ENCODE measurements around the gene CCL22. TPM values are rescaled to one million over a fixed set of nuclear protein-coding genes. Genes with fewer than 3 reads are reported as not detected.
A peak's percentile ranks its signal among the peaks of the same experiment; 100 is the strongest.

CCL22 gene
- total and polyA plus RNA-seq, 7 donors = 2.9 TPM; not detected in 6

GRCh38 chr16:57385083-57385482 is 26.5 kb downstream of the CCL22 start:
- Histone ChIP-seq H3K9me3 (no peaks in the 10 kb centered on the region), H3K27ac (peak overlapping the region in 1 of 4 donors; percentile 95), H3K4me3 (no peak overlapping the region), H3K36me3 (peaks cover 0 to 8% (median 3%) of the 10 kb centered on the region in 4 donors), H3K27me3 (no peaks in the 10 kb centered on the region), H3K4me1 (peaks cover 0 to 39% (median 21%) of the 10 kb centered on the region in 4 donors)
- intact Hi-C loops (cut with DNase I) = no loop called here
- TF ChIP-seq EP300 (IDR thresholded peaks at IDR 0.05) (no peak), CTCF (IDR thresholded peaks at IDR 0.05) (no peak), POLR2A (IDR thresholded peaks at IDR 0.05) (no peak)
- DNase-seq = no peak
- 81 to 86% methylated on average over 5 of the region's 5 CpGs for WGBS, 2 donors

GRCh38 chr16:57386381-57386951 is 27.9 kb downstream of the CCL22 start:
- intact Hi-C loops (cut with DNase I) = no loop called here
- Histone ChIP-seq H3K27ac (no peak overlapping the region), H3K36me3 (peaks cover 0 to 8% (median 3%) of the 10 kb centered on the region in 4 donors), H3K9me3 (no peaks in the 10 kb centered on the region), H3K4me1 (peaks cover 0 to 30% (median 18%) of the 10 kb centered on the region in 4 donors), H3K27me3 (no peaks in the 10 kb centered on the region), H3K4me3 (no peak overlapping the region)
- TF ChIP-seq EP300 (IDR thresholded peaks at IDR 0.05) = no peak
- TF ChIP-seq CTCF (IDR thresholded peaks at IDR 0.05) = no peak
- TF ChIP-seq POLR2A (IDR thresholded peaks at IDR 0.05) = no peak
- no peak for TF ChIP-seq POLR2AphosphoS5 (IDR thresholded peaks at IDR 0.05)
- DNase-seq = no peak
- WGBS, 2 donors = 80 to 90% methylated on average over 5 of the region's 5 CpGs

GRCh38 chr16:57387598-57388354 is 29.2 kb downstream of the CCL22 start:
- H3K27ac ChIP-seq = no peak overlapping the region

GRCh38 chr16:57388359-57389086 is 29.9 kb downstream of the CCL22 start:
- Histone ChIP-seq H3K27ac (no peak overlapping the region), H3K27me3 (no peaks in the 10 kb centered on the region), H3K9me3 (no peaks in the 10 kb centered on the region), H3K36me3 (no peaks in the 10 kb centered on the region), H3K4me1 (peaks cover 0 to 23% (median 13%) of the 10 kb centered on the region in 4 donors), H3K4me3 (no peak overlapping the region)
- DNase-seq = no peak
- 47 to 65% methylated on average over 7 of the region's 7 CpGs for WGBS, 2 donors
- TF ChIP-seq POLR2A (IDR thresholded peaks at IDR 0.05) (no peak), POLR2AphosphoS5 (IDR thresholded peaks at IDR 0.05) (no peak), CTCF (IDR thresholded peaks at IDR 0.05) (no peak), EP300 (IDR thresholded peaks at IDR 0.05) (no peak)
- intact Hi-C loops (cut with DNase I) = no loop called here

More at GRCh38 chr16:57387598-57388354, 29.2 kb downstream of the CCL22 start:
- Histone ChIP-seq H3K36me3 (peaks cover 0 to under 1% (median 0%) of the 10 kb centered on the region in 4 donors), H3K9me3 (no peaks in the 10 kb centered on the region), H3K27me3 (no peaks in the 10 kb centered on the region), H3K4me3 (no peak overlapping the region), H3K4me1 (peaks cover 0 to 26% (median 18%) of the 10 kb centered on the region in 4 donors)
- 50 to 71% methylated on average over 3 of the region's 3 CpGs for WGBS, 2 donors
- TF ChIP-seq EP300 (IDR thresholded peaks at IDR 0.05) (no peak), POLR2A (IDR thresholded peaks at IDR 0.05) (no peak), POLR2AphosphoS5 (IDR thresholded peaks at IDR 0.05) (no peak), CTCF (IDR thresholded peaks at IDR 0.05) (no peak)
- intact Hi-C loops (cut with DNase I) = no loop called here
- no peak for DNase-seq
